Left renal cortex interstitium (tissue), 4 donors: ENCODE results near the gene OR4A15. TPM values are rescaled to one million over a fixed set of nuclear protein-coding genes. Genes with fewer than 3 reads are reported as not detected.

Experiments
- DNase-seq, 4 donors: peaks; one replicate each; pipeline ENCODE4 v3.0.0-alpha.2; 2013; ENCODE audit warnings: low read depth in 4 of 4, low spot score in 2 of 4, missing footprints in 1 of 4
- polyA plus RNA-seq, 4 donors: library from polyadenylated mRNA; unstranded; fragments of 120-200 nt; gene quantifications; one replicate each; pipeline ENCODE4 v1.2.1, GENCODE V29; 2013; ENCODE audit not compliant: insufficient read length in 4 of 4

OR4A15 gene
- not detected for polyA plus RNA-seq

- DNase-seq = no peak
Observed at GRCh38 chr11:55367674-55368073, at the start of gene OR4A15. Gene OR4A15, plus strand, starts transcription at chr11:55367974. Its CDS starts 0 bp downstream, at chr11:55367974.

GRCh38 chr11:55324500-55324899, 43.3 kb upstream of the OR4A15 start:
- DNase-seq = no peak

- DNase-seq = no peak
Observed at GRCh38 chr11:55342901-55343300, 24.9 kb upstream of the OR4A15 start, which contains the start of gene OR4A16. Gene OR4A16, plus strand, starts transcription at chr11:55343201. Its CDS starts 0 bp downstream, at chr11:55343201.

- no peak for DNase-seq
Observed at GRCh38 chr11:55345306-55345705, 22.5 kb upstream of the OR4A15 start.

GRCh38 chr11:55349032-55349431, 18.7 kb upstream of the OR4A15 start:
- no peak for DNase-seq

- DNase-seq = no peak
Observed at GRCh38 chr11:55357560-55358184, 10.1 kb upstream of the OR4A15 start.

GRCh38 chr11:55401011-55401410, 33.2 kb downstream of the OR4A15 start:
- DNase-seq = no peak

Other genes starting within 250 kb of the OR4A15 start
- gene TRIM48, start 105.8 kb upstream of the OR4A15 start, polyA plus RNA-seq = not detected
- gene OR4A16, start 24.8 kb upstream of the OR4A15 start, polyA plus RNA-seq = not detected
- not detected for gene OR4C15, start 186.5 kb downstream of the OR4A15 start, polyA plus RNA-seq
- not detected for gene OR4C16, start 204.2 kb downstream of the OR4A15 start, polyA plus RNA-seq
- gene OR4C11, start 239.7 kb downstream of the OR4A15 start, polyA plus RNA-seq = not detected